GM10847 (cell line): ENCODE results near the gene TPM2.

Experiments used
- POLR2A ChIP-seq: IDR thresholded peaks from 2 replicates; pipeline ENCODE4 v1.6.1; 2011; ENCODE audit not compliant: insufficient read length; ENCODE audit errors: extremely low read depth

TPM2 gene

GRCh38 chr9:35690614-35691333 is 1.0 kb upstream of the TPM2 start:
- TF ChIP-seq POLR2A: no peak

GRCh38 chr9:35690294-35690613 is 529 bp upstream of the TPM2 start:
- TF ChIP-seq POLR2A: no peak

- no peak for TF ChIP-seq POLR2A
Observed at GRCh38 chr9:35688558-35689541, 875 bp downstream of the TPM2 start.

GRCh38 chr9:35687972-35688557 is 1.7 kb downstream of the TPM2 start:
- no peak for TF ChIP-seq POLR2A

GRCh38 chr9:35687306-35687705 is 2.4 kb downstream of the TPM2 start:
- no peak for TF ChIP-seq POLR2A

- TF ChIP-seq POLR2A: no peak
Observed at GRCh38 chr9:35686222-35687203, 3.2 kb downstream of the TPM2 start.

GRCh38 chr9:35685506-35685905 is 4.2 kb downstream of the TPM2 start:
- TF ChIP-seq POLR2A: no peak

- TF ChIP-seq POLR2A: no peak
Observed at GRCh38 chr9:35684921-35685320, 4.8 kb downstream of the TPM2 start.

- no peak for TF ChIP-seq POLR2A
Observed at GRCh38 chr9:35683323-35683722, 6.4 kb downstream of the TPM2 start.

GRCh38 chr9:35682520-35683315 is 7.0 kb downstream of the TPM2 start:
- TF ChIP-seq POLR2A: no peak

- TF ChIP-seq POLR2A: no peak
Observed at GRCh38 chr9:35682051-35682450, 7.7 kb downstream of the TPM2 start.

- no peak for TF ChIP-seq POLR2A
Observed at GRCh38 chr9:35681341-35682002, 8.3 kb downstream of the TPM2 start.

- TF ChIP-seq POLR2A: no peak
Observed at GRCh38 chr9:35680331-35681105, 9.2 kb downstream of the TPM2 start.
